DND-41 (cell line): Measurements from ENCODE around the gene SLFN13.

Source experiments
- ATAC-seq: fragments of 200-7000 bp; cut with Tn5 transposase; 3 replicates; pipeline ENCODE4 v1.9.1; 2021; ENCODE audit warnings: low read depth; ENCODE audit not compliant: insufficient read depth
- DNase-seq: peaks from one replicate; pipeline ENCODE4 v3.0.0-alpha.2; 2020
- H2AFZ ChIP-seq: 2 replicates; pipeline ENCODE4 v1.6.0; 2012; ENCODE audit warnings: low read depth, low read length
- H3K27ac ChIP-seq: 2 replicates; pipeline ENCODE4 v1.5.1; 2012; ENCODE audit warnings: low read length, inconsistent platforms
- H3K27me3 ChIP-seq: fragments of 200-600 bp; sonication (generic); 2 replicates; pipeline ENCODE4 v1.6.0; 2012; ENCODE audit warnings: low read length, mild to moderate bottlenecking, inconsistent platforms; ENCODE audit not compliant: insufficient read depth, poor library complexity
- H3K36me3 ChIP-seq: 2 replicates; pipeline ENCODE4 v1.5.1; 2012; ENCODE audit warnings: low read length, inconsistent platforms; ENCODE audit not compliant: insufficient read depth
- H3K4me1 ChIP-seq: 2 replicates; pipeline ENCODE4 v1.5.1; 2012; ENCODE audit warnings: mild to moderate bottlenecking, low read length; ENCODE audit not compliant: insufficient read depth
- H3K4me2 ChIP-seq: 2 replicates; pipeline ENCODE4 v1.6.0; 2012; ENCODE audit warnings: mild to moderate bottlenecking, moderate library complexity, low read length, inconsistent platforms; ENCODE audit not compliant: insufficient read depth
- H3K4me3 ChIP-seq, 2 experiments: fragments of 200-600 bp in 1 of 2; shearing (Covaris generic) in 1 of 2; 2 replicates each; pipeline ENCODE4 v1.5.1; 2012 to 2016; ENCODE audit warnings: inconsistent platforms in 2 of 2, low read length in 2 of 2, mild to moderate bottlenecking in 2 of 2, low read depth in 1 of 2, moderate library complexity in 1 of 2
- H3K79me2 ChIP-seq: 2 replicates; pipeline ENCODE4 v1.6.0; 2012; ENCODE audit warnings: low read length, inconsistent platforms; ENCODE audit not compliant: insufficient read depth
- H3K9ac ChIP-seq: 2 replicates; pipeline ENCODE4 v1.6.0; 2012; ENCODE audit warnings: low read depth, mild to moderate bottlenecking, inconsistent platforms, low read length, moderate library complexity
- H3K9me3 ChIP-seq: 2 replicates; pipeline ENCODE4 v1.5.1; 2012; ENCODE audit warnings: low read length, moderate library complexity, mild to moderate bottlenecking, inconsistent platforms; ENCODE audit not compliant: insufficient read depth, severe bottlenecking
- H4K20me1 ChIP-seq: 2 replicates; pipeline ENCODE4 v1.6.0; 2012; ENCODE audit warnings: low read length; ENCODE audit not compliant: insufficient read depth
- EZH2 ChIP-seq: IDR thresholded peaks from 3 replicates; pipeline ENCODE4 v1.6.1; 2012; ENCODE audit warnings: borderline replicate concordance, low read depth, mild to moderate bottlenecking, moderate library complexity, low read length, inconsistent platforms; ENCODE audit not compliant: severe bottlenecking
- TF ChIP-seq, protein P1 (sequence below): IDR thresholded peaks from 2 replicates; pipeline ENCODE4 v1.5.1; 2012; ENCODE audit warnings: borderline replicate concordance, low read length, moderate library complexity, mild to moderate bottlenecking; ENCODE audit not compliant: poor library complexity, severe bottlenecking; ENCODE audit errors: extremely low read depth

The SLFN13 gene

DNA sequence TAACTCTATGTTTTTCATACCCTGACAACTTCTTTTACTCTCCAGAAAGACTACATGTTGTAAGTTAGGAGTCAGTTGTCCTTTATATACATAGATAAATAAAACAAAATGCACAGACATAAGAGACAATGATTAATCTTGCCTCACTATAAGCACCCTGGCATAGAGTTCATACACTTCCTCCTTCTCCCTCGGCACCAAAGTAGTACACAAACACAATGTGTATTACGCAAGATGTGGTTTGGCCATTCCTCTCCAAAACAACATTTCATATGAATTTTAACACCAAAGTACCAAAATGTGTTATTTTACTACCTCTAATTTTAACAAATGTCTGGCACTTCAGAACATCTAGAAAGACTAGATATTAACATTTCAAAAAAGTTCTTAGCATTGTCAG is 57.9 kb downstream of the SLFN13 start:
- Histone ChIP-seq H2AFZ (no peak overlapping the region), H3K9ac (no peak overlapping the region), H3K27ac (no peak overlapping the region), H3K4me3 (no peak overlapping the region), H4K20me1 (no peaks in the 10 kb centered on the region), H3K4me1 (no peaks in the 10 kb centered on the region), H3K9me3 (peaks cover 3% of the 10 kb centered on the region), H3K27me3 (no peaks in the 10 kb centered on the region), H3K36me3 (no peaks in the 10 kb centered on the region), H3K4me2 (no peak overlapping the region), H3K79me2 (no peaks in the 10 kb centered on the region)
- ATAC-seq = no peak
- DNase-seq = no peak
- TF ChIP-seq EZH2 = no peak
- TF ChIP-seq, protein P1, sequence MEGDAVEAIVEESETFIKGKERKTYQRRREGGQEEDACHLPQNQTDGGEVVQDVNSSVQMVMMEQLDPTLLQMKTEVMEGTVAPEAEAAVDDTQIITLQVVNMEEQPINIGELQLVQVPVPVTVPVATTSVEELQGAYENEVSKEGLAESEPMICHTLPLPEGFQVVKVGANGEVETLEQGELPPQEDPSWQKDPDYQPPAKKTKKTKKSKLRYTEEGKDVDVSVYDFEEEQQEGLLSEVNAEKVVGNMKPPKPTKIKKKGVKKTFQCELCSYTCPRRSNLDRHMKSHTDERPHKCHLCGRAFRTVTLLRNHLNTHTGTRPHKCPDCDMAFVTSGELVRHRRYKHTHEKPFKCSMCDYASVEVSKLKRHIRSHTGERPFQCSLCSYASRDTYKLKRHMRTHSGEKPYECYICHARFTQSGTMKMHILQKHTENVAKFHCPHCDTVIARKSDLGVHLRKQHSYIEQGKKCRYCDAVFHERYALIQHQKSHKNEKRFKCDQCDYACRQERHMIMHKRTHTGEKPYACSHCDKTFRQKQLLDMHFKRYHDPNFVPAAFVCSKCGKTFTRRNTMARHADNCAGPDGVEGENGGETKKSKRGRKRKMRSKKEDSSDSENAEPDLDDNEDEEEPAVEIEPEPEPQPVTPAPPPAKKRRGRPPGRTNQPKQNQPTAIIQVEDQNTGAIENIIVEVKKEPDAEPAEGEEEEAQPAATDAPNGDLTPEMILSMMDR = no peak

DNA sequence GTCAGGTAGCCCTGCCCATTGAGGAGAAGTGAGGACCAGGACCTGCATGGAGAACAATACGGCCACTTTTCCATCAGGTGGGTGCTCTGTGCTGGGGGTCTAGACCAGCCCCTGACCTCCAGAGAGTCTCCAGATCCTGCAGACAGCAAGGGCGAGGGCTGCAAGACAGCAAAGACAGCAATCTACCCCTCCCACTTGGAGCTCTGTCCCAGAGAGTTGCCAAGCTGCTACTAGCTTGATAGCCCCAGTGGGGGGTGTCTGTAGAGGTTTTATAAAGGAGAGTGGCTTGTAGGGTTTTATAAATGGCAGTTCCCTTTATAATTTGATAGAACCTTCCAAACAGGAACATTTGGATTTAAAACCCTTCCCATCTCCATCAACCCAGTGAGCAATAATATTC is 58.4 kb downstream of the SLFN13 start:
- Histone ChIP-seq H3K4me1 (no peaks in the 10 kb centered on the region), H2AFZ (no peak overlapping the region), H3K9me3 (peaks cover 3% of the 10 kb centered on the region), H3K27me3 (no peaks in the 10 kb centered on the region), H3K27ac (no peak overlapping the region), H4K20me1 (no peaks in the 10 kb centered on the region), H3K79me2 (no peaks in the 10 kb centered on the region), H3K4me2 (no peak overlapping the region), H3K4me3 (no peak overlapping the region), H3K36me3 (no peaks in the 10 kb centered on the region), H3K9ac (no peak overlapping the region)
- no peak for TF ChIP-seq EZH2
- TF ChIP-seq, protein P1 = no peak
- no peak for DNase-seq
- no peak for ATAC-seq

DNA sequence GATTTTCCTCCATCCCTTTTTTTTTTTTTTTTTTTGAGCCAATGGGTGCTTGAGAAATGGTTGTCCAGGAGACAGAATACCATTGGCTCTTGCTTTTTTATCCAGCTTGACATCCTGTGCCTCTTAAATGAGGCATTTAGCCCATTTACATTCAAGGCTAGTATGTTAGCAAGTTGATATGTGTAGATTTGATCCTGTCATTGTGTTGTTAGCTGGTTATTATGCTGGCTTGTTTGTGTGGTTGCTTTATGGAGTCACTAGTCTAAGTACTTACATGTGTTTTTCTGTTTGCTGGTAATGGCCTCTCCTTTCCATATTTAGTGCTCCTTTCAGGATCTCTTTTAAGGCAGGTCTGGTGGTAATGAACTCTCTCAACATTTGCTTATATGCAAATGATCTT is 61.1 kb downstream of the SLFN13 start:
- no peaks in the 10 kb centered on the region for H3K27me3 ChIP-seq
- H3K9ac ChIP-seq = no peak overlapping the region
- no peaks in the 10 kb centered on the region for H3K4me1 ChIP-seq
- ATAC-seq = no peak
- H4K20me1 ChIP-seq = no peaks in the 10 kb centered on the region
- no peaks in the 10 kb centered on the region for H3K9me3 ChIP-seq
- no peak overlapping the region for H3K4me2 ChIP-seq
- no peak overlapping the region for H2AFZ ChIP-seq
- no peaks in the 10 kb centered on the region for H3K36me3 ChIP-seq
- no peak for DNase-seq
- no peak for TF ChIP-seq EZH2
- no peak overlapping the region for H3K4me3 ChIP-seq
- no peaks in the 10 kb centered on the region for H3K79me2 ChIP-seq
- no peak overlapping the region for H3K27ac ChIP-seq
